Measurements from ENCODE around the gene PAX2.

Gene PAX2

DNA sequence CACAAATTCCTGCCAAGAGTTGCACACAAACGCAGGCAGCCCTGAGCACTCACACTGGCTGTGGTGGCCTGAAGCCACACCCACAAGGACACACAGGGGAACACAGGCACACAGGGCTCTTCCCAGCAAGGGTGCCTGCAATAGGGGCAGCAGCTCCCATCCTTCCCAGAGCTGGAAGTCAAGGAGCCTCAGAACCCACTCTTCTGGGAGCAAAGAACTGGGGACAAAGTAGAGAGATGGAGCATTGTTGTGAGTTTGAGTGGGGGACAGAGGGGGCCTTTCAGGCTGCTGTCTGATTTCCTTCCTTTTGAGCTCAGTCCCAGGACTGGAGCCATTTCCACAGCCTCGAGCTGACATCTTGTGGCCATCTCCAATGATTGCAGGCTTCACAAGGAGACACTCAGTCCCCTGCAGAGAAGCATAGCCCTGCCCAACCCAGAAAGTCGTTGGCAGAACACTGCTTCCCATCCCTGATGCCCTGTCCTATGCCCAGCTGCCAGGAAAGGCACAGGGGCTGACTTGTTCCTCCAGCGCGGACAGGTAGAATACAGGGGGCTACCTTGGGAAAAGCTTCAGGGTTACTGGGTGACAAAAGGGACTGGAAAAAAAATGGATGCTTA, 133.0 kb downstream of the PAX2 start:
- DNase-seq (ENCODE audit: low spot score): peak; percentile 90
- POLR2A ChIA-PET (ENCODE audit: low non-redundant PET): no interaction called here
- TF ChIP-seq, protein P1, sequence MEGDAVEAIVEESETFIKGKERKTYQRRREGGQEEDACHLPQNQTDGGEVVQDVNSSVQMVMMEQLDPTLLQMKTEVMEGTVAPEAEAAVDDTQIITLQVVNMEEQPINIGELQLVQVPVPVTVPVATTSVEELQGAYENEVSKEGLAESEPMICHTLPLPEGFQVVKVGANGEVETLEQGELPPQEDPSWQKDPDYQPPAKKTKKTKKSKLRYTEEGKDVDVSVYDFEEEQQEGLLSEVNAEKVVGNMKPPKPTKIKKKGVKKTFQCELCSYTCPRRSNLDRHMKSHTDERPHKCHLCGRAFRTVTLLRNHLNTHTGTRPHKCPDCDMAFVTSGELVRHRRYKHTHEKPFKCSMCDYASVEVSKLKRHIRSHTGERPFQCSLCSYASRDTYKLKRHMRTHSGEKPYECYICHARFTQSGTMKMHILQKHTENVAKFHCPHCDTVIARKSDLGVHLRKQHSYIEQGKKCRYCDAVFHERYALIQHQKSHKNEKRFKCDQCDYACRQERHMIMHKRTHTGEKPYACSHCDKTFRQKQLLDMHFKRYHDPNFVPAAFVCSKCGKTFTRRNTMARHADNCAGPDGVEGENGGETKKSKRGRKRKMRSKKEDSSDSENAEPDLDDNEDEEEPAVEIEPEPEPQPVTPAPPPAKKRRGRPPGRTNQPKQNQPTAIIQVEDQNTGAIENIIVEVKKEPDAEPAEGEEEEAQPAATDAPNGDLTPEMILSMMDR (conservative IDR thresholded peaks at IDR 0.05; ENCODE audit: low read depth): peak; percentile 71
- H3K27ac ChIP-seq: no peak overlapping the region
- CTCF ChIA-PET: interaction anchor here (0.5 to 2.4 kb wide), 32 partner anchors 10 to 479 kb away, joined by 3 to 37 read pairs (median 3); partner anchors contain the start of gene LZTS2
